Measurements from ENCODE around the gene FRK. TPM values are rescaled to one million over a fixed set of nuclear protein-coding genes. Genes with fewer than 3 reads are reported as not detected.
"Not testable (repeated sequence)": the region's sequence is repeated elsewhere in the genome, so short reads cannot be mapped to it uniquely, and the experiment has no call there.

Gene FRK
- total RNA-seq, 2 experiments from 2014 or later, result not detected

- H3K4me1 ChIP-seq (ENCODE audit: insufficient read depth, low read length), result no peaks in the 10 kb centered on the region
- H3K4me3 ChIP-seq (ENCODE audit: low read length), result no peak overlapping the region
- intact Hi-C loops (cut with DNase I, micrococcal nuclease), result no loop called here
- no peak overlapping the region for H3K27ac ChIP-seq (ENCODE audit: low read depth in 1 of 2, low read length in 2 of 2)
- no peak for ATAC-seq (ENCODE audit: poor library complexity)
- no peak overlapping the region for H3K4me3 Mint-ChIP-seq
- no peaks in the 10 kb centered on the region for H3K9me3 Mint-ChIP-seq
- no peak overlapping the region for H3K27ac Mint-ChIP-seq
- CTCF ChIA-PET, result no interaction called here
- peaks cover 0 to 3% of the 10 kb centered on the region in 2 experiments for H3K9me3 ChIP-seq (ENCODE audit: control insufficient read depth in 1 of 2, insufficient read depth in 1 of 2, low read length in 2 of 2)
- no peak for TF ChIP-seq CTCF (IDR thresholded peaks at IDR 0.05)
- DNase-seq, result no peak
- H3K36me3 ChIP-seq (ENCODE audit: insufficient read depth, low read length), result no peaks in the 10 kb centered on the region
- POLR2A ChIA-PET, result no interaction called here
- no peaks in the 10 kb centered on the region for H3K36me3 Mint-ChIP-seq (ENCODE audit: low read depth)
- no peaks in the 10 kb centered on the region for H3K27me3 ChIP-seq (ENCODE audit: control insufficient read depth in 1 of 2, insufficient read depth in 2 of 2, low read length in 2 of 2)
- H3K27me3 Mint-ChIP-seq, result no peaks in the 10 kb centered on the region
- no peaks in the 10 kb centered on the region for H3K4me1 Mint-ChIP-seq (ENCODE audit: low read depth)
These were observed 168.9 kb downstream of the FRK start for GRCh38 chr6:115891750-115892149.

- Histone ChIP-seq H3K4me3 (ENCODE audit: low read length) (no peak overlapping the region), H3K27me3 (ENCODE audit: control insufficient read depth in 1 of 2, insufficient read depth in 2 of 2, low read length in 2 of 2) (no peaks in the 10 kb centered on the region), H3K36me3 (ENCODE audit: insufficient read depth, low read length) (no peaks in the 10 kb centered on the region), H3K27ac (ENCODE audit: low read depth in 1 of 2, low read length in 2 of 2) (no peak overlapping the region), H3K4me1 (ENCODE audit: insufficient read depth, low read length) (no peaks in the 10 kb centered on the region), H3K9me3 (ENCODE audit: control insufficient read depth in 1 of 2, insufficient read depth in 1 of 2, low read length in 2 of 2) (peaks cover 0 to 3% of the 10 kb centered on the region in 2 experiments)
- Mint-ChIP-seq H3K4me3 (no peak overlapping the region), H3K9me3 (no peaks in the 10 kb centered on the region), H3K36me3 (ENCODE audit: low read depth) (no peaks in the 10 kb centered on the region), H3K27ac (no peak overlapping the region), H3K27me3 (no peaks in the 10 kb centered on the region), H3K4me1 (ENCODE audit: low read depth) (no peaks in the 10 kb centered on the region)
- no peak for TF ChIP-seq CTCF (IDR thresholded peaks at IDR 0.05)
- no peak for ATAC-seq (ENCODE audit: poor library complexity)
- CTCF ChIA-PET, result no interaction called here
- POLR2A ChIA-PET, result no interaction called here
- no peak for DNase-seq
- intact Hi-C loops (cut with DNase I, micrococcal nuclease), result no loop called here
These were observed 169.5 kb downstream of the FRK start for GRCh38 chr6:115891111-115891669.

- no peaks in the 10 kb centered on the region for H3K9me3 Mint-ChIP-seq
- no peak for TF ChIP-seq CTCF (IDR thresholded peaks at IDR 0.05)
- Histone ChIP-seq H3K4me1 (ENCODE audit: insufficient read depth, low read length) (no peaks in the 10 kb centered on the region), H3K27me3 (ENCODE audit: control insufficient read depth in 1 of 2, insufficient read depth in 2 of 2, low read length in 2 of 2) (no peaks in the 10 kb centered on the region), H3K36me3 (ENCODE audit: insufficient read depth, low read length) (no peaks in the 10 kb centered on the region), H3K27ac (ENCODE audit: low read depth in 1 of 2, low read length in 2 of 2) (no peak overlapping the region), H3K9me3 (ENCODE audit: control insufficient read depth in 1 of 2, insufficient read depth in 1 of 2, low read length in 2 of 2) (peaks cover 0 to 3% of the 10 kb centered on the region in 2 experiments), H3K4me3 (ENCODE audit: low read length) (no peak overlapping the region)
- no peak for ATAC-seq (ENCODE audit: poor library complexity)
- CTCF ChIA-PET, result no interaction called here
- POLR2A ChIA-PET, result no interaction called here
- no peaks in the 10 kb centered on the region for H3K27me3 Mint-ChIP-seq
- H3K36me3 Mint-ChIP-seq (ENCODE audit: low read depth), result no peaks in the 10 kb centered on the region
- no peak overlapping the region for H3K27ac Mint-ChIP-seq
- no peak for DNase-seq
- no peaks in the 10 kb centered on the region for H3K4me1 Mint-ChIP-seq (ENCODE audit: low read depth)
- no peak overlapping the region for H3K4me3 Mint-ChIP-seq
- intact Hi-C loops (cut with DNase I, micrococcal nuclease), result no loop called here
These were observed 170.5 kb downstream of the FRK start for GRCh38 chr6:115890238-115890637.

- H3K27ac ChIP-seq (ENCODE audit: low read depth in 1 of 2, low read length in 2 of 2); H3K36me3 Mint-ChIP-seq (ENCODE audit: low read depth); intact Hi-C loops (cut with DNase I, micrococcal nuclease); H3K4me3 Mint-ChIP-seq; DNase-seq; ATAC-seq (ENCODE audit: poor library complexity); H3K27me3 Mint-ChIP-seq; CTCF ChIA-PET; POLR2A ChIA-PET; H3K27me3 ChIP-seq (ENCODE audit: control insufficient read depth in 1 of 2, insufficient read depth in 2 of 2, low read length in 2 of 2); H3K9me3 ChIP-seq (ENCODE audit: control insufficient read depth in 1 of 2, insufficient read depth in 1 of 2, low read length in 2 of 2); H3K4me1 ChIP-seq (ENCODE audit: insufficient read depth, low read length); H3K36me3 ChIP-seq (ENCODE audit: insufficient read depth, low read length); H3K4me1 Mint-ChIP-seq (ENCODE audit: low read depth); H3K27ac Mint-ChIP-seq; H3K9me3 Mint-ChIP-seq; H3K4me3 ChIP-seq (ENCODE audit: low read length): not testable (repeated sequence)
These were observed 171.8 kb downstream of the FRK start for GRCh38 chr6:115888687-115889470.
